OCI-LY1 (cell line): Measurements from ENCODE around the gene ZNF771.

Experiments
- CTCF ChIP-seq: fragments of 200-600 bp; sonication (generic), shearing (Covaris generic); IDR thresholded peaks from 2 replicates; pipeline ENCODE4 v1.5.1; 2017; ENCODE audit warnings: mild to moderate bottlenecking, antibody characterized with exemption, low read length, moderate library complexity, mixed read lengths
- EZH2 ChIP-seq: fragments of 200-600 bp; sonication (generic), shearing (Covaris generic); IDR thresholded peaks from 2 replicates; pipeline ENCODE4 v1.8.0; 2017; ENCODE audit warnings: borderline replicate concordance, mixed run types, mild to moderate bottlenecking, antibody characterized with exemption, low read length, moderate library complexity, mixed read lengths

- TF ChIP-seq EZH2, result no peak
- TF ChIP-seq CTCF, result no peak
Measured at GRCh38 chr16:30401768-30402425, 5.5 kb upstream of the ZNF771 start.
